ENCODE results near the gene UXT.
"Not testable (repeated sequence)": the region's sequence is repeated elsewhere in the genome, so short reads cannot be mapped to it uniquely, and the experiment has no call there.

Gene UXT

GRCh38 chrX:47687263-47687662, 28.3 kb upstream of the UXT start:
- H3K27ac ChIP-seq: no peak overlapping the region
- ChIA-PET CTCF (no interaction called here), POLR2A (ENCODE audit: low non-redundant PET) (no interaction called here)
- TF ChIP-seq CTCF (conservative IDR thresholded peaks at IDR 0.05; ENCODE audit: low read depth): no peak
- peak; percentile 5 for DNase-seq (ENCODE audit: low spot score)

- ChIA-PET CTCF (no interaction called here), POLR2A (ENCODE audit: low non-redundant PET) (no interaction called here)
- DNase-seq (ENCODE audit: low spot score): no peak
- no peak for TF ChIP-seq CTCF (conservative IDR thresholded peaks at IDR 0.05; ENCODE audit: low read depth)
- no peak overlapping the region for H3K27ac ChIP-seq
Observed at GRCh38 chrX:47683829-47684205, 24.8 kb upstream of the UXT start.

GRCh38 chrX:47683184-47683828, 24.3 kb upstream of the UXT start:
- H3K27ac ChIP-seq: no peak overlapping the region
- CTCF ChIA-PET: no interaction called here
- no peak for DNase-seq (ENCODE audit: low spot score)
- POLR2A ChIA-PET (ENCODE audit: low non-redundant PET): no interaction called here
- TF ChIP-seq CTCF (conservative IDR thresholded peaks at IDR 0.05; ENCODE audit: low read depth): no peak

- POLR2A ChIA-PET (ENCODE audit: low non-redundant PET); CTCF ChIA-PET; H3K27ac ChIP-seq; DNase-seq (ENCODE audit: low spot score): not testable (repeated sequence)
Observed at GRCh38 chrX:47675959-47676859, 17.2 kb upstream of the UXT start.

- ChIA-PET CTCF (no interaction called here), POLR2A (ENCODE audit: low non-redundant PET) (no interaction called here)
- no peak for TF ChIP-seq CTCF (conservative IDR thresholded peaks at IDR 0.05; ENCODE audit: low read depth)
- no peak for DNase-seq (ENCODE audit: low spot score)
- H3K27ac ChIP-seq: no peak overlapping the region
Observed at GRCh38 chrX:47674776-47675175, 15.8 kb upstream of the UXT start.

GRCh38 chrX:47665797-47666196, 6.8 kb upstream of the UXT start:
- H3K27ac ChIP-seq; DNase-seq (ENCODE audit: low spot score); CTCF ChIA-PET; POLR2A ChIA-PET (ENCODE audit: low non-redundant PET): not testable (repeated sequence)

GRCh38 chrX:47664737-47665136, 5.8 kb upstream of the UXT start:
- CTCF ChIA-PET: no interaction called here
- TF ChIP-seq CTCF (conservative IDR thresholded peaks at IDR 0.05; ENCODE audit: low read depth): no peak
- H3K27ac ChIP-seq: no peak overlapping the region
- DNase-seq (ENCODE audit: low spot score): no peak
- POLR2A ChIA-PET (ENCODE audit: low non-redundant PET): no interaction called here
